ENCODE data around the gene FANCB. TPM values are rescaled to one million over a fixed set of nuclear protein-coding genes. Genes with fewer than 3 reads are reported as not detected.

The FANCB gene
- total and polyA plus RNA-seq, 2 of the 8 experiments (the other 6 are each of a cell fraction or from before 2014, with no cell fraction given), result 1.9 to 13.8 TPM

- TF ChIP-seq RNF2 (IDR thresholded peaks at IDR 0.05; ENCODE audit: borderline replicate concordance, low read depth, low read length, missing control alignments, poor library complexity, severe bottlenecking) (no peak), MAX (IDR thresholded peaks at IDR 0.05) (no peak), TAF7 (optimal IDR thresholded peaks at IDR 0.05; ENCODE audit: borderline replicate concordance, low read depth, low read length) (no peak), SIN3A (conservative IDR thresholded peaks at IDR 0.05 in 1 of 2, IDR thresholded peaks at IDR 0.05 in 1 of 2; ENCODE audit: low read depth in 1 of 2, low read length in 2 of 2) (no peak), ASH2L (IDR thresholded peaks at IDR 0.05; ENCODE audit: low read length) (no peak)
Measured at GRCh38 chrX:14825851-14826250, 47.0 kb downstream of the FANCB start (continued).

All from H1 (cell line).